ENCODE results near the gene NOTCH1.

The NOTCH1 gene

DNA sequence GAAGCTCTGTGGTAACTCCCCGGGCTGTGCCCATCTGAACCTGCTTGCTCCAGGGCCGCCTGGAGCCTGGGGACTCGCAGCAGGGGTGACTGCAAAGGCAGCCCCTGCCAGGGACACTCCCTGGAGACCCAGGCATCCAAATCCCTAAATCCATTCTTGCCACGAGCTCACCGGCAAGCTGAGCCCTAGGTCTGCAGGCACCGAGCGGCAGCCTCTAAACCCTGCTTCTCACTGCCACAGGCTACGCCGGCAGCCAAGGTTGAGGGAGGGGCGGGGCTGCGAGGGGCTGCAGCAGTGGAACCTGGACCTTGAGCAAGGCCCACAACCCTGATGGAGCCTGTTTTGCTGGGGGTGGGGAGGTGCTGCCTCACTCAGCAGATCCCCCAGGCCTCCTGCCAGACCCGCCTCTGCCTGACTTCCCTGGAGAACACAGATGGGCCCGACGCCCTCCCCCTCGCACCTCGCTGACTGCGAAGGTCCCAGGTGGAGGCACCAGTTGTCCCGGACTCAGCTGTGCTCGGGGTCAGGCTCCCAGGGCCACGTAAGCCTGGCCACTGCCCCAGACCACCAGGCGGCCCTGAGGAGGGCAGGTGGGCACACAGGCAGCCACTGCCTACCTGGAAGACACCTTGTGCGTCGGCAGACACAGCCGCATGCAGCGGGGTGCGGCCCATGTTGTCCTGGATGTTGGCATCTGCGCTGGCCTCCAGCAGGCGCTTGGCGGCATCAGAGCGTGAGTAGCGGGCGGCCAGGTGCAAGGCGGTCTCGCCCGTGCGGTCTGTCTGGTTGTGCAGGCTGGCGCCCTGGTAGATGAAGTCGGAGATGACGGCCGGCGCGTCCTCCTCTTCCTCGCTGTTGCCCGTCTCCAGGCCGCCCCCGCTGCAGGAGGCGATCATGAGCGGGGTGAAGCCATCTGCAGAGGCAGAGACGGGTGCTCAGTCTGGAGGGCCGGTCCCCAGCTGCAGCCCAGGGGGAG is 45.6 kb downstream of the NOTCH1 start:
- no peak for DNase-seq
- Histone ChIP-seq H3K27me3 (replicated peaks; ENCODE audit: control insufficient read depth, insufficient read depth, low read length, poor library complexity, severe bottlenecking) (no peaks in the 10 kb centered on the region), H3K4me3 (ENCODE audit: insufficient read depth, low read depth, low read length, poor library complexity, severe bottlenecking) (no peak overlapping the region), H3K36me3 (ENCODE audit: control insufficient read depth, insufficient read depth, low read length) (peaks cover 96% of the 10 kb centered on the region), H3K4me1 (ENCODE audit: control insufficient read depth, insufficient read depth, low read length, poor library complexity, severe bottlenecking) (no peaks in the 10 kb centered on the region), H3K27ac (ENCODE audit: insufficient read depth, low read length, poor library complexity, severe bottlenecking) (no peak overlapping the region), H3K9me3 (ENCODE audit: control insufficient read depth, low read length) (no peaks in the 10 kb centered on the region)

DNA sequence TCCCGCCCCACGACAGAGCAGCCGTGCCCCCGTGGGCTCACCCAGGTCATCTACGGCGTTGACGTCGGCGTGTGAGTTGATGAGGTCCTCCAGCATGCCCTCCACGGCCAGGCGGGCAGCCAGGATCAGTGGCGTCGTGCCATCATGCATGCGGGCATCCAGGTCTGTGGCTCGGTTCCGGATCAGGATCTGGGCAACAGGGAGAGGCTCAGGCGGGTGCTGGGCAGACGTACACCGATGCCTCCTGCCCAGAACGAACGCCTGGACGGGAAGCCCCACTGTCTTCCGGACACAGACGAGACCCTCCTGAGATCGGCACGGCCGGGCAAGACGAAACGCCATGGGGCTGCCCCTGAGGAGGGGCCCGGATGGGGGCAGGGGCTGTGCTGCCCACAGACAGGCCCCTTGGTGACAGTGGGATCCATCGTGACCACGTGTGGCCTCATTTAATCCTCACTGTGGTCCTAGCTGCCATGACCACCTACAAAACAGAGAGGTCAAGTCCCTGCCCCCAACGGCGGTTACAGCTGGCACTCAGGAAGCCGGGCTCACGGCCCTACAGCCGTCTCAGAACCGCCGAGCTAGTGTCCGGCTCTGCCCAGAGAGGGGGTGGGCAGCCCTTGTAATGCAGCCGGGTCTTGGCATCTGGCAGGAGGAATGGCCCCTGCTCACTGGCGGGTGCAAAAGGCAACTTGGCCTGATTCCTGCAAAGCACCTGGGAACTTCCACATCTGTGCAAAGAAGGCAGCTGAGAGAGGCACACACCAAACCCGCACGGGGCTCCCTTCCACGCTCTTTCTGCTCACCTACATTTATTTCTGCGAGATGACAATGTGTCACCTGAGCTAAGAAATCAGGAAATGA is 46.5 kb downstream of the NOTCH1 start:
- Histone ChIP-seq H3K9me3 (ENCODE audit: control insufficient read depth, low read length) (no peaks in the 10 kb centered on the region), H3K27me3 (replicated peaks; ENCODE audit: control insufficient read depth, insufficient read depth, low read length, poor library complexity, severe bottlenecking) (no peaks in the 10 kb centered on the region), H3K4me1 (ENCODE audit: control insufficient read depth, insufficient read depth, low read length, poor library complexity, severe bottlenecking) (no peaks in the 10 kb centered on the region), H3K36me3 (ENCODE audit: control insufficient read depth, insufficient read depth, low read length) (peaks cover 87% of the 10 kb centered on the region), H3K27ac (ENCODE audit: insufficient read depth, low read length, poor library complexity, severe bottlenecking) (no peak overlapping the region), H3K4me3 (ENCODE audit: insufficient read depth, low read depth, low read length, poor library complexity, severe bottlenecking) (no peak overlapping the region)
- no peak for DNase-seq

DNA sequence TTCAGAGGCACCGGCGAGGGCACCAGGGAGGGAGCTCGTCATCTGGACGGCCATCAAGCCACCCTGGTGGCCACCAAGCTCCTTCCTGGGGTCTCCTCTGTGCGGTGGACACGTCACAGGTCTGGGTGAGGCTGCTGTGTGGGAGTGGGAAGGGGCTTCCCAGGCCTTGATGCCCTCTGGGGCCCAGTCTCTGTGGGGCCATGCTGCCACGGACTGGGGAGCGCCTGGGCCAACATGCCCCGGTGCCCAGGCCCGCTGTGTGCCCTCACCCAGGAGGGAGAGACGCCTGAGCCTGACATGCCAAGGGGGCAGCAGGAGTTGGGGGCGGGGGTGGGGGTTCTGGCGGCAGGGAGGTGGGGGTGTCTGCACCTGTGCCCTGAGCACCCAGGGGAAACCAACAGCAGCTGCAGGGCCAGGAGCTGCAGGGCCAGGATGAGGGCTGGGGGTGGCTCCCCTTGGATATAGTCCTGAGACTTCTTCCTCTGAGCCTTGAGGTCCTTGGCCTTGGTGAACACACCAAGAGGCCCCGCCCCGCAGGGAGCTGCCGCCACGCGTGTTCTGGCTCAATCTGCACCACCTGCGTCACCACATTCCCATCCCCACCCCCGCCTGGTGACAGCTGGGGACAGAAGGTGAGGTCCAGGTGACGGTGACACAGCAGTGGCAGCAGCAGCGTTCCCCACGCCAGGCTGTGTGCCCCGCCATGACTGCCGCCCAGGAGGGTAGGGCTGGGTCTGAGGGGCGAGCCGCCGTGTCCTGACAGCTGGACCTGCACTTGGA is 47.7 kb downstream of the NOTCH1 start:
- H3K9me3 ChIP-seq (ENCODE audit: control insufficient read depth, low read length): no peaks in the 10 kb centered on the region
- peaks cover 75% of the 10 kb centered on the region for H3K36me3 ChIP-seq (ENCODE audit: control insufficient read depth, insufficient read depth, low read length)
- no peak for DNase-seq
- H3K27me3 ChIP-seq (replicated peaks; ENCODE audit: control insufficient read depth, insufficient read depth, low read length, poor library complexity, severe bottlenecking): no peaks in the 10 kb centered on the region
- no peak overlapping the region for H3K27ac ChIP-seq (ENCODE audit: insufficient read depth, low read length, poor library complexity, severe bottlenecking)
- H3K4me1 ChIP-seq (ENCODE audit: control insufficient read depth, insufficient read depth, low read length, poor library complexity, severe bottlenecking): no peaks in the 10 kb centered on the region
- no peak overlapping the region for H3K4me3 ChIP-seq (ENCODE audit: insufficient read depth, low read depth, low read length, poor library complexity, severe bottlenecking)

DNA sequence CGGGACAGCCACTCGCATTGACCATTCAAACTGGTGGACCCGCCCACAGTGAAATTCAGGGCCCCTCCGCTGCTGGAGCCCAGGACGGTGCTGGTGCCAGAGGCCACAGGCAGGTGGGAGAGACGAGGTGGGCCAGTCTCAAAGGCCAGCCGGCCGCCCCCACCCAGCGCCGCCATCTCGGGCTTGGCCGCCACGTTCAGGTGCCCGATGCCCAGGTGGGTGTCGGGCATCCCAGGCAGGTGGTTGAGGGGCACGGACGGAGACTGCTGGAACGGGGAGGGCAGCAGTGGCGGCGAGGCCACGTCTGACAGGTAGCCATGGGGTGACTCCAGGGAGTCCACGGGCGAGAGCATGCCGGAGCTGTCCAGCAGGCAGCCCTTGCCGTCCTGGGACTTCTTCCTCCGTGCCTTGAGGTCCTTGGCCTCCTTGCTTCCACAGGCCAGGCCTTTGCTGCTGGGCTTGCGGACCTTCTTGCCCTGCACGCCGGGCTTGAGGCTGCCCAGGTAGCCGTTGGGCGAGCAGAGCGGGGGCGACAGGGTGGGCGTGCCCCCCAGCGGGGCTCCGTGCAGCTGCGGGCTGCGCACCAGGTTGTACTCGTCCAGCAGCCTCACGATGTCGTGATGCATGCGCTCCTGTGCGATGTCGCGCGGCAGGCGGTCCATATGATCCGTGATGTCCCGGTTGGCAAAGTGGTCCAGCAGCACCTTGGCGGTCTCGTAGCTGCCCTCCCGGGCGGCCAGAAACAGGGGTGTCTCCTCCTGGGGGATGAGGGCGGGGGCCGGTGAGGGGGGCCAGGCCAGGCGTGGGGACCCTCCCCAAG is 48.8 kb downstream of the NOTCH1 start:
- no peak for DNase-seq
- Histone ChIP-seq H3K36me3 (ENCODE audit: control insufficient read depth, insufficient read depth, low read length) (peaks cover 64% of the 10 kb centered on the region), H3K27ac (ENCODE audit: insufficient read depth, low read length, poor library complexity, severe bottlenecking) (no peak overlapping the region), H3K27me3 (replicated peaks; ENCODE audit: control insufficient read depth, insufficient read depth, low read length, poor library complexity, severe bottlenecking) (no peaks in the 10 kb centered on the region), H3K4me1 (ENCODE audit: control insufficient read depth, insufficient read depth, low read length, poor library complexity, severe bottlenecking) (no peaks in the 10 kb centered on the region), H3K9me3 (ENCODE audit: control insufficient read depth, low read length) (no peaks in the 10 kb centered on the region), H3K4me3 (ENCODE audit: insufficient read depth, low read depth, low read length, poor library complexity, severe bottlenecking) (no peak overlapping the region)

DNA sequence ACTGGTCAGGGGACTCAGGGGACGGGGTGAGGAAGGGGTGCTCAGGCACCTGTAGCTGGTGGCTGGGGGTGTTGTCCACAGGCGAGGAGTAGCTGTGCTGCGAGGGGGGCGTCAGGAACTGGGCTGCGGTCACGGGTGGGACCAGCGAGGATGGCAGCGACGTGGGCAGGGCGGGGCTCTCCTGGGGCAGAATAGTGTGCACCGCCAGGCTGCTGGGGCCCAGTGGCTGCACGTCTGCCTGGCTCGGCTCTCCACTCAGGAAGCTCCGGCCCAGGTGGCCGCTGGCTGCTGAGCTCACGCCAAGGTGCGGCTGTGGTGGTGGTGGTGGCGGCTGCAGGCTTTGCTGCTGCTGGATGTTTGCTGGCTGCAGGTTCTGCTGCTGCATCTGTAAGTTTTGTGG is 49.7 kb downstream of the NOTCH1 start:
- no peak overlapping the region for H3K27ac ChIP-seq (ENCODE audit: insufficient read depth, low read length, poor library complexity, severe bottlenecking)
- DNase-seq: no peak
- no peaks in the 10 kb centered on the region for H3K4me1 ChIP-seq (ENCODE audit: control insufficient read depth, insufficient read depth, low read length, poor library complexity, severe bottlenecking)
- H3K9me3 ChIP-seq (ENCODE audit: control insufficient read depth, low read length): no peaks in the 10 kb centered on the region
- H3K36me3 ChIP-seq (ENCODE audit: control insufficient read depth, insufficient read depth, low read length): peaks cover 57% of the 10 kb centered on the region
- no peak overlapping the region for H3K4me3 ChIP-seq (ENCODE audit: insufficient read depth, low read depth, low read length, poor library complexity, severe bottlenecking)
- no peaks in the 10 kb centered on the region for H3K27me3 ChIP-seq (replicated peaks; ENCODE audit: control insufficient read depth, insufficient read depth, low read length, poor library complexity, severe bottlenecking)

DNA sequence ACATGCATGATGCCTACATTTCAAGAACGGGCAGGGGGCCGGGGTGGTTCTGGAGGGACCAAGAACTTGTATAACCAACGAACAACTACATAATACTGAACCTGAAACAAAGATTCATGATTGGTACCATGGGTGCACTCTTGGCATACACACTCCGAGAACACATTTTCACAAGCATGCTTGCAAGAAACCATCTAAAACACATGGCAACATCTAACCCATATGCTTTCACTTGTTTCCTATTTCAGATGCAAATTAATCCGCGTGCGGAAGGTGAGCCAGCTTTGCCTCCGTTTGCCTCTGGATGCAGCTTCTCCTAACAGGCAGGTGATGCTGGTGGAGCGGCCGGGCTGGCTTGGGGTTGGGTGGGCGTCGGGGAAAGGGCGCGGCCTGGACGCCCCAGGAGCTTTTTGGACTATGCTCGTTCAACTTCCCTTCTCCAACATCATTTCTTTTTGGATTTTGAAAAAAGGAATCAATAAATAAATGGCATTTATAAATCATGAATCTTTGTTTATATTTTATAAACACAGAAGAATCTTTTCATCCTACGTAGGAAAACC is 50.5 kb downstream of the NOTCH1 start:
- Histone ChIP-seq H3K27ac (ENCODE audit: insufficient read depth, low read length, poor library complexity, severe bottlenecking) (no peak overlapping the region), H3K27me3 (replicated peaks; ENCODE audit: control insufficient read depth, insufficient read depth, low read length, poor library complexity, severe bottlenecking) (no peaks in the 10 kb centered on the region), H3K9me3 (ENCODE audit: control insufficient read depth, low read length) (no peaks in the 10 kb centered on the region), H3K4me1 (ENCODE audit: control insufficient read depth, insufficient read depth, low read length, poor library complexity, severe bottlenecking) (no peaks in the 10 kb centered on the region), H3K36me3 (ENCODE audit: control insufficient read depth, insufficient read depth, low read length) (peaks cover 49% of the 10 kb centered on the region), H3K4me3 (ENCODE audit: insufficient read depth, low read depth, low read length, poor library complexity, severe bottlenecking) (no peak overlapping the region)
- DNase-seq: no peak

- Histone ChIP-seq H3K4me3 (ENCODE audit: insufficient read depth, low read depth, low read length, poor library complexity, severe bottlenecking) (no peak overlapping the region), H3K4me1 (ENCODE audit: control insufficient read depth, insufficient read depth, low read length, poor library complexity, severe bottlenecking) (no peaks in the 10 kb centered on the region), H3K27ac (ENCODE audit: insufficient read depth, low read length, poor library complexity, severe bottlenecking) (no peak overlapping the region), H3K9me3 (ENCODE audit: control insufficient read depth, low read length) (no peaks in the 10 kb centered on the region), H3K36me3 (ENCODE audit: control insufficient read depth, insufficient read depth, low read length) (peaks cover 42% of the 10 kb centered on the region), H3K27me3 (replicated peaks; ENCODE audit: control insufficient read depth, insufficient read depth, low read length, poor library complexity, severe bottlenecking) (no peaks in the 10 kb centered on the region)
- DNase-seq: no peak
Measured at GRCh38 chr9:136494531-136495215, 51.2 kb downstream of the NOTCH1 start.

GRCh38 chr9:136494012-136494411 is 51.8 kb downstream of the NOTCH1 start:
- no peak overlapping the region for H3K27ac ChIP-seq (ENCODE audit: insufficient read depth, low read length, poor library complexity, severe bottlenecking)
- DNase-seq: no peak
- peaks cover 36% of the 10 kb centered on the region for H3K36me3 ChIP-seq (ENCODE audit: control insufficient read depth, insufficient read depth, low read length)
- H3K27me3 ChIP-seq (replicated peaks; ENCODE audit: control insufficient read depth, insufficient read depth, low read length, poor library complexity, severe bottlenecking): no peaks in the 10 kb centered on the region
- no peaks in the 10 kb centered on the region for H3K9me3 ChIP-seq (ENCODE audit: control insufficient read depth, low read length)
- no peaks in the 10 kb centered on the region for H3K4me1 ChIP-seq (ENCODE audit: control insufficient read depth, insufficient read depth, low read length, poor library complexity, severe bottlenecking)
- H3K4me3 ChIP-seq (ENCODE audit: insufficient read depth, low read depth, low read length, poor library complexity, severe bottlenecking): no peak overlapping the region
